ENCODE measurements around the gene NFYA. TPM values are rescaled to one million over a fixed set of nuclear protein-coding genes. Genes with fewer than 3 reads are reported as not detected.

NFYA gene
- total and polyA plus RNA-seq, 9 of the 15 experiments (the other 6 are each of a cell fraction or from before 2014, with no cell fraction given) = 7.3 to 37.1 (median 21.8) TPM

- Histone ChIP-seq H2AFZ (ENCODE audit: low read depth, low read length) (no peak overlapping the region), H3K4me3 (no peak overlapping the region), H3K9me3 (replicated peaks; ENCODE audit: control insufficient read depth, insufficient read depth, low read depth, low read length) (no peaks in the 10 kb centered on the region), H3K27me3 (ENCODE audit: control insufficient read depth in 2 of 2, insufficient read depth in 2 of 2, low read length in 2 of 2) (no peaks in the 10 kb centered on the region), H3K27ac (ENCODE audit: extremely low read depth, low read depth, low read length) (no peak overlapping the region), H3K4me2 (ENCODE audit: insufficient read depth, low read length) (no peak overlapping the region), H3K9me1 (ENCODE audit: control insufficient read depth, insufficient read depth, low read length) (no peaks in the 10 kb centered on the region), H4K20me1 (replicated peaks; ENCODE audit: control insufficient read depth, insufficient read depth, low read length) (peaks cover 4% of the 10 kb centered on the region; the same call in 1 of the 2 replicates), H3K9ac (ENCODE audit: insufficient read depth in 1 of 2, low read depth in 2 of 2, low read length in 2 of 2) (no peak overlapping the region), H3K79me2 (ENCODE audit: control insufficient read depth, insufficient read depth, low read length) (no peaks in the 10 kb centered on the region), H3K36me3 (ENCODE audit: control insufficient read depth, insufficient read depth, low read length) (no peaks in the 10 kb centered on the region), H3K4me1 (replicated peaks in 1 of 2; ENCODE audit: control insufficient read depth in 2 of 2, insufficient read depth in 2 of 2, low read length in 2 of 2) (peaks cover 2 to 12% of the 10 kb centered on the region in 2 experiments)
- DNase-seq (ENCODE audit: extremely low read depth in 1 of 4, low spot score in 3 of 4) = no peak
- intact Hi-C loops (cut with micrococcal nuclease) (no loop called here), in situ Hi-C loops (cut with MboI) (loop anchor here (25.0 kb wide), 1 partner anchor 1686 kb away; no protein-coding TSS in a partner anchor)
- WGBS (ENCODE audit: insufficient coverage, low coverage, missing lambda C conversion rate) = 39% methylated on average over 9 of the region's 9 CpGs
- BruUV-seq (replicated peaks) = no TSS peak
- ATAC-seq = no peak
- CTCF ChIA-PET (ENCODE audit: low intra/inter-chr PET ratio) = no interaction called here
- peak; percentile 52; the same call in 1 of the 2 replicates for TF ChIP-seq ZBTB33 (CRISPR knock-in tag; IDR thresholded peaks at IDR 0.05)
- no peak for TF ChIP-seq SRSF3 (IDR thresholded peaks at IDR 0.05; ENCODE audit: insufficient read depth, low read length)
- no peak for TF ChIP-seq LCOR (CRISPR knock-in tag; IDR thresholded peaks at IDR 0.05)
- TF ChIP-seq DIDO1 (tag; IDR thresholded peaks at IDR 0.05; ENCODE audit: low read depth) = no peak
- no peak for FAIRE-seq
- POLR2A ChIA-PET = interaction anchor here (1.7 kb wide), 1 partner anchor 15 kb away, joined by 4 read pairs; no protein-coding TSS in a partner anchor
Observed at GRCh38 chr6:41047745-41048732, 24.7 kb upstream of the NFYA start.

Measured in K562 (cell line).